GOT3 (cell line): ENCODE measurements around the gene SATB2.

Experiments used
- DNase-seq: peaks from one replicate; lab custom pipeline; 2025; ENCODE audit warnings: mixed read lengths; lab: John Stamatoyannopoulos, UW

SATB2 gene

GRCh38 chr2:199404841-199405240 lies 52.9 kb downstream of the SATB2 start:
- DNase-seq: no peak

- no peak for DNase-seq
These were observed 62.4 kb downstream of the SATB2 start for GRCh38 chr2:199395311-199395710.

GRCh38 chr2:199392363-199392762 lies 65.4 kb downstream of the SATB2 start:
- DNase-seq: no peak

GRCh38 chr2:199388728-199389268 lies 68.9 kb downstream of the SATB2 start:
- DNase-seq: no peak

GRCh38 chr2:199384043-199384442 lies 73.7 kb downstream of the SATB2 start:
- no peak for DNase-seq

GRCh38 chr2:199383021-199383420 lies 74.7 kb downstream of the SATB2 start:
- no peak for DNase-seq

GRCh38 chr2:199382091-199382490 lies 75.6 kb downstream of the SATB2 start:
- DNase-seq: no peak

- no peak for DNase-seq
These were observed 76.2 kb downstream of the SATB2 start for GRCh38 chr2:199381531-199381930.

GRCh38 chr2:199378948-199379650 lies 78.6 kb downstream of the SATB2 start:
- no peak for DNase-seq

- no peak for DNase-seq
These were observed 87.5 kb downstream of the SATB2 start for GRCh38 chr2:199370150-199370780.

- DNase-seq: no peak
These were observed 91.3 kb downstream of the SATB2 start for GRCh38 chr2:199366406-199366805.

- no peak for DNase-seq
These were observed 93.6 kb downstream of the SATB2 start for GRCh38 chr2:199364153-199364552.

GRCh38 chr2:199356412-199356811 lies 101.3 kb downstream of the SATB2 start:
- no peak for DNase-seq

- DNase-seq: no peak
These were observed 108.9 kb downstream of the SATB2 start for GRCh38 chr2:199348871-199349270.

GRCh38 chr2:199344012-199344411 lies 113.7 kb downstream of the SATB2 start:
- no peak for DNase-seq

- DNase-seq: no peak
These were observed 115.4 kb downstream of the SATB2 start for GRCh38 chr2:199342334-199342733.

GRCh38 chr2:199341123-199341522 lies 116.6 kb downstream of the SATB2 start:
- DNase-seq: no peak

- DNase-seq: no peak
These were observed 117.7 kb downstream of the SATB2 start for GRCh38 chr2:199339891-199340605.

- no peak for DNase-seq
These were observed 121.2 kb downstream of the SATB2 start for GRCh38 chr2:199336546-199336945.

- no peak for DNase-seq
These were observed 122.2 kb downstream of the SATB2 start for GRCh38 chr2:199335502-199335901.

- no peak for DNase-seq
These were observed 128.3 kb downstream of the SATB2 start for GRCh38 chr2:199329466-199329865.

- DNase-seq: no peak
These were observed 128.7 kb downstream of the SATB2 start for GRCh38 chr2:199329031-199329430.

GRCh38 chr2:199325881-199326280 lies 131.9 kb downstream of the SATB2 start:
- no peak for DNase-seq
